Subcutaneous adipose tissue (tissue), 4 donors: Measurements from ENCODE around the gene LAMB3. TPM values are rescaled to one million over a fixed set of nuclear protein-coding genes. Genes with fewer than 3 reads are reported as not detected.

Source experiments
- total RNA-seq, 4 donors: library from RNA; depleted of rRNA; stranded (reverse); fragments of >200 nt; gene quantifications; one replicate each; pipeline ENCODE4 v1.1.0, GENCODE V29; 2016
- TF ChIP-seq, protein P1 (sequence below): fragments of 450-650 bp; IDR thresholded peaks from one replicate; pipeline ENCODE4 v1.5.1; 2016; ENCODE audit warnings: low read depth, mild to moderate bottlenecking, control low read depth, antibody characterized with exemption, moderate library complexity

LAMB3 gene
- total RNA-seq, 4 donors from 2014 or later = 5.5 to 32.4 (median 21.3) TPM

DNA sequence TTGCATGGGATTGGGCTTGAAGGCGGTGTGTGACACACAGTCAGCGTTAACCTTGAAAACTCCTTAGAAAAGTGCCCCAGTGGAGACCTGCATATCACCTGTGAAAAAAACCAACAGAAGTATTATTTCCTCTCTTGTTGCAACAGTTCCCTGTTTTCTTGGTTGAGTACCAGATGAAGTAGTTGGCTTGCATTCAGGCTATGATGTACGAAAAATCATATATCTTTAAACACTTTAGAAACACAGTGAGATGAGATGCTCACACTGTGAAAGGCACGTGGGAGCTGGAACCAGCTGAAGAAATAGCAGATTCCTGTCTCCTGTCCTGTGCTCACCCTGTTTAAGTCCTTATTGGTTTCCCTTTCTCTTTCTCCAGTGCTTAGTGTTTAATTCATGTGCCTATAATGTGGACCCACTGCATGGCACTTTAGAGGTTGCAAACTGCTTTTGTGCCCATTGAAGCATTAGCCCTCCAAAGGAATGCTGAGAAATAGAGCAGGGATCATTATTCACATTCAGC lies 65.9 kb downstream of the LAMB3 start:
- TF ChIP-seq, protein P1, sequence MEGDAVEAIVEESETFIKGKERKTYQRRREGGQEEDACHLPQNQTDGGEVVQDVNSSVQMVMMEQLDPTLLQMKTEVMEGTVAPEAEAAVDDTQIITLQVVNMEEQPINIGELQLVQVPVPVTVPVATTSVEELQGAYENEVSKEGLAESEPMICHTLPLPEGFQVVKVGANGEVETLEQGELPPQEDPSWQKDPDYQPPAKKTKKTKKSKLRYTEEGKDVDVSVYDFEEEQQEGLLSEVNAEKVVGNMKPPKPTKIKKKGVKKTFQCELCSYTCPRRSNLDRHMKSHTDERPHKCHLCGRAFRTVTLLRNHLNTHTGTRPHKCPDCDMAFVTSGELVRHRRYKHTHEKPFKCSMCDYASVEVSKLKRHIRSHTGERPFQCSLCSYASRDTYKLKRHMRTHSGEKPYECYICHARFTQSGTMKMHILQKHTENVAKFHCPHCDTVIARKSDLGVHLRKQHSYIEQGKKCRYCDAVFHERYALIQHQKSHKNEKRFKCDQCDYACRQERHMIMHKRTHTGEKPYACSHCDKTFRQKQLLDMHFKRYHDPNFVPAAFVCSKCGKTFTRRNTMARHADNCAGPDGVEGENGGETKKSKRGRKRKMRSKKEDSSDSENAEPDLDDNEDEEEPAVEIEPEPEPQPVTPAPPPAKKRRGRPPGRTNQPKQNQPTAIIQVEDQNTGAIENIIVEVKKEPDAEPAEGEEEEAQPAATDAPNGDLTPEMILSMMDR = no peak

DNA sequence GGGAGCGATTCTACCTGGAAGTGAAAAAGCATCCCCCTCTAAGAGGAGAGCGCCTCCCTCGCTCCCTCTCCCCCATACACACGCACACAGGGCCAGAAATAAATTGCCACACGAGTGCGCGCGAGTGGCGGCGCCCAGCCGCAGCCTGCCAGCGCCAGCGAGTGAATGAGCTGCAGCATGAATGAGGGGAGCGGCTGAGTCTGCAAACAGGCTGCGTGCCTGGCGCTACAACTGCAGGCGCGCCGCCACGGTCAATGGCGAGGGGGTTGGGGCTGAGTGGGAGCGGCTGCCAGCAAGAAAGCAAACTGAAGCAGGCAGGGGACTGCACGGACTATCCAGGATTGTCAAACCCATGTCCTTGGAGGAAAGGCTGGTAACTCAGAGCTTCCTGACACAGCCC lies 66.6 kb downstream of the LAMB3 start:
- TF ChIP-seq, protein P1 = no peak

GRCh38 chr1:209585197-209585596 lies 67.0 kb downstream of the LAMB3 start:
- TF ChIP-seq, protein P1 = no peak

DNA sequence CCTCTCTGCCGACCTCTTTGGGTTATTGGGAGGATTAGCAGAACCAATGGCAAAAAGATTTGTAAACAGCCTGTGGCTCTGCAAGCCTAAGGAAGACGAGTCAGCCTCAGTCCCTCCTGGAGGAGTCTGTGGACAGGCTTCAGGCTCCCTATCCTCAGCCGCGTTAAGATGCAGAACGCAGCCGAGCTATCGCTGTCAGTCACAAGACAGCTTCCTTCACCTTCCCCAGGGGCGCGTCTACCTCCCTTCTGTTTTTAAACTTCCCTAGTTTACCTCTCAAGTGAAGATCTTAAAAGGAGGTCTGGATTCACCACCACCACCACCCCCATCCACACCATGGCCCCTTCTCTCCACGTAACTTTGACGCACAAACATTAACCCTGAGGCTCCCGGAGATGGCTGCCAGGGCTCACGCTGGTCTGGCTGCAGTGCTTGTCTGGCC lies 68.0 kb downstream of the LAMB3 start:
- TF ChIP-seq, protein P1 = no peak

DNA sequence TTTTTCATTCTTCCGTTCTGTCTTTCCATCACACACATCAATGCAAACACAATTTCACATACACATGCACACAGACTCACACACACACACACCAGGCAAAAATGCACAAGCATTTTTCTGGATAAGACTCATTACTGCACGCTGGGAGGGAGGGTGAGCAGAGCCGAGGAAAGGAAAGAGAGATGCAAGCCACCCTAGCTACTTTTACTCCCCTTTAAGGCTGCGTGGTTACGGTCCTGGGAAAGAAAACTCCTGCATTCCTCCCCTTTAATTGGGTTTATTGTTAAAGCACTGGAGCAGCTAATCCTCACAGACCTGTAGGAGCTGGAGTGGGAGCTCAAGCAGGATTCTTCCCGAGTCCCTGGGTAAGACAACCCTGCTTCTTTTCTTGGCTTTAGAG lies 68.8 kb downstream of the LAMB3 start, which contains the start of gene CAMK1G:
Gene CAMK1G (plus strand): TSS at position 307 of the 400 bp plus-strand sequence. CDS start 11,270 bp downstream, outside the sequence.
- TF ChIP-seq, protein P1 = no peak

DNA sequence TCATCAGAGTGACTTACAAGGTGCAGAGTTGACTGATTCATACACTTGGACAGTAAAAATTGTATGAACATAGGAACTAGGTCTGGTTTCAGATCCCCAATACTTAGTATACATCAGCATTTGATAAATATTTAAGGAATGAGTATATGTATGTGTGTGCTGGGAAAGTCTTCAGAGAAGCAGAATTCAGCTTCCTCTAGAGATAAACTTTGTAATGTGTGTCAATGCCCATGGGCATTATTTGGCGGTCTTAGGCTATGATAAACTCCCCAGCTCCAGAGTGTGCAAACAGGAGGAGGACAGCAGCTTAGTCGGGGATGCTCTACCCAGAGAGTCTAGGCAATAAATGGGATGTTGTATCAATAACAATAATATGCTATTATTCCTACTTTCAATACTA lies 71.6 kb downstream of the LAMB3 start:
- TF ChIP-seq, protein P1 = no peak

GRCh38 chr1:209577346-209577745 lies 74.9 kb downstream of the LAMB3 start:
- TF ChIP-seq, protein P1 = no peak
